GM23248 (cell line): ENCODE results near the gene MGAT4A.

Experiments used
- EZH2 ChIP-seq: fragments of 200-600 bp; sonication (generic); IDR thresholded peaks from 2 replicates; pipeline ENCODE4 v1.6.1; 2018; ENCODE audit warnings: antibody characterized with exemption, mild to moderate bottlenecking; ENCODE audit not compliant: insufficient read depth, poor library complexity, severe bottlenecking
- EZH2phosphoT487 ChIP-seq: fragments of 200-600 bp; sonication (generic); IDR thresholded peaks from 2 replicates; pipeline ENCODE4 v1.6.1; 2018; ENCODE audit warnings: antibody characterized with exemption, moderate library complexity, mild to moderate bottlenecking, low read depth; ENCODE audit not compliant: insufficient read depth

- TF ChIP-seq EZH2phosphoT487 (no peak), EZH2 (no peak)
Observed at GRCh38 chr2:98777710-98778109, 46.8 kb upstream of the MGAT4A start.
